Adrenal gland (tissue), 12 donors: ENCODE results near the gene TDRD9. TPM values are rescaled to one million over a fixed set of nuclear protein-coding genes. Genes with fewer than 3 reads are reported as not detected.

ENCODE experiments used
- DNase-seq, 7 donors: peaks; one replicate each; pipeline ENCODE4 v3.0.0-alpha.2; 2019 to 2020
- H3K27ac ChIP-seq, 5 donors: fragments of 200-600 bp; sonication (generic) in 4 of 5; 1 replicate in 3 of 5; 2 replicates in 2 of 5; pipeline versions ENCODE4 v1.5.1 to v1.8.0; 2016 to 2020; ENCODE audit warnings: mild to moderate bottlenecking in 1 of 5
- H3K27me3 ChIP-seq: fragments of 200-600 bp; 2 replicates; pipeline ENCODE4 v1.8.0; 2021
- H3K36me3 ChIP-seq, 2 donors: fragments of 200-600 bp; replicated peaks in 1 of 2; 1 replicate in 1 of 2; 2 replicates in 1 of 2; pipeline versions ENCODE4 v1.5.1 to v1.8.0; 2018 to 2022
- H3K4me1 ChIP-seq, 2 donors: fragments of 200-600 bp; replicated peaks in 1 of 2; 1 replicate in 1 of 2; 2 replicates in 1 of 2; pipeline versions ENCODE4 v1.5.1 to v1.8.0; 2018 to 2021
- H3K4me3 ChIP-seq, 4 donors: fragments of 200-600 bp; sonication (generic) in 3 of 4; one replicate each; pipeline ENCODE4 v1.5.1; 2016 to 2018
- H3K9me3 ChIP-seq, 3 donors: fragments of 200-600 bp; sonication (generic) in 1 of 3; replicated peaks in 1 of 3; 1 replicate in 2 of 3; 2 replicates in 1 of 3; pipeline versions ENCODE4 v1.5.1 to v1.8.0; 2016 to 2021
- CTCF ChIP-seq, 6 experiments: fragments of 450-650 bp in 4 of 6; fragments of 200-600 bp in 2 of 6; sonication (generic) in 1 of 6; IDR thresholded peaks; 1 replicate in 5 of 6; 2 replicates in 1 of 6; pipeline versions ENCODE4 v1.5.1 to v1.8.0; 2016 to 2021; ENCODE audit warnings: antibody characterized with exemption in 6 of 6, mild to moderate bottlenecking in 2 of 6, moderate library complexity in 1 of 6
- POLR2A ChIP-seq, 2 donors: fragments of 450-650 bp; IDR thresholded peaks; one replicate each; pipeline ENCODE4 v1.6.1; 2017; ENCODE audit warnings: antibody characterized with exemption in 2 of 2, mild to moderate bottlenecking in 2 of 2, moderate library complexity in 1 of 2
- WGBS, 4 donors: extraction: QIAGEN DNeasy Blood & Tissue Kit in 2 of 4; methylation state at CpG; one replicate each; pipeline versions ENCODE4 v1.1.5 to v1.1.7; 2013 to 2017; 5-methylcytosine and 5-hydroxymethylcytosine counted together
- intact Hi-C, 2 donors: fragments of 100-400 bp; cut with DNase I; formaldehyde crosslinking; loops; one replicate each; pipeline versions ENCODE4 v1.14.1 to v1.15.0; 2022 to 2023
- polyA plus RNA-seq, 3 donors: library from polyadenylated mRNA; stranded (reverse); fragments of 200-250 nt in 2 of 3; fragments of 350-450 nt in 1 of 3; fragmentation: Illumina TruSeq in 1 of 3; extraction: RNeasy Lipid Tissue Mini Kit (QIAGEN cat#74804) in 1 of 3; gene quantifications; one replicate each; pipeline ENCODE4 v1.2.3, GENCODE V29; 2013 to 2014
- small RNA-seq, 2 donors: library from RNA; depleted of rRNA; stranded (forward); fragments of <200 nt; gene quantifications; one replicate each; pipeline ENCODE3, GENCODE V24; 2016
- total RNA-seq, 9 donors: library from RNA; depleted of rRNA in 4 of 9; stranded (reverse); fragments of >200 nt in 4 of 9; fragments of 120-200 nt in 1 of 9; fragmentation: NEBNext Ultra II Directional in 1 of 9; extraction: Animal tissue kit (Norgen Biotek cat#: 25700) in 1 of 9; gene quantifications; one replicate each; pipeline versions ENCODE4 v1.1.0 to v1.2.4, GENCODE V29; 2013 to 2023
- donor health status: healthy with polysubstance abuse.
- donor health status: Bipolar disorder and iron deficiency.
- donor health status: DM: yes; HTN: yes; CAD: no.
- donor health status: DM: no; HTN: no; CAD: no.
- donor health status: DM: no; HTN: no; CAD: no.
- donor health status: DM: yes; HTN: yes; CAD: no.

TDRD9 gene
- total and polyA plus RNA-seq, 12 donors = 0.06 to 7.8 (median 3.0) TPM

GRCh38 chr14:104101651-104102281, 173.5 kb downstream of the TDRD9 start:
- DNase-seq = no peak
- Histone ChIP-seq H3K4me3 (no peak overlapping the region), H3K36me3 (no peaks in the 10 kb centered on the region), H3K4me1 (no peaks in the 10 kb centered on the region), H3K9me3 (no peaks in the 10 kb centered on the region), H3K27me3 (no peaks in the 10 kb centered on the region), H3K27ac (no peak overlapping the region)
- intact Hi-C loops = no loop called here
- TF ChIP-seq CTCF (IDR thresholded peaks at IDR 0.05) = no peak
- TF ChIP-seq POLR2A (IDR thresholded peaks at IDR 0.05) = no peak
- WGBS, 4 donors = 66 to 76% (median 74%) methylated on average over 7 to 16 of the region's 16 CpGs

Small RNA genes lying within 50 kb of the gene (small RNA-seq; reads per million reads assigned to genes)
- 0.08 to 0.24 reads per million in 2 donors for gene RN7SL634P

Other genes with a start within 250 kb of the TDRD9 start
- gene XRCC3, start 213.0 kb upstream of the TDRD9 start, total RNA-seq = 10 to 100 TPM in 1 of 9 donors, 1 to 10 TPM in 8; 1.3 to 10.2 (median 5.4) TPM
- gene XRCC3, start 213.0 kb upstream of the TDRD9 start, polyA plus RNA-seq = 1 to 10 TPM; 2.8 to 5.1 (median 5.0) TPM
- gene ZFYVE21, start 212.6 kb upstream of the TDRD9 start, total RNA-seq = 10 to 100 TPM; 20.9 to 71.4 (median 49.8) TPM
- gene ZFYVE21, start 212.6 kb upstream of the TDRD9 start, polyA plus RNA-seq = 10 to 100 TPM; 21.9 to 41.4 (median 39.1) TPM
- gene PPP1R13B, start 80.9 kb upstream of the TDRD9 start, total RNA-seq = 10 to 100 TPM in 8 of 9 donors, 1 to 10 TPM in 1; 9.6 to 42.4 (median 24.6) TPM
- 10 to 100 TPM; 14.6 to 24.8 (median 17.0) TPM for gene PPP1R13B, start 80.9 kb upstream of the TDRD9 start, polyA plus RNA-seq
- not detected for gene RD3L, start 14.1 kb downstream of the TDRD9 start, total RNA-seq
- gene RD3L, start 14.1 kb downstream of the TDRD9 start, polyA plus RNA-seq = not detected
- 1 to 10 TPM in 7 of 9 donors, under 1 TPM in 2; 0.17 to 9.1 (median 3.2) TPM for gene ASPG, start 157.2 kb downstream of the TDRD9 start, total RNA-seq
- gene ASPG, start 157.2 kb downstream of the TDRD9 start, polyA plus RNA-seq = 1 to 10 TPM in 2 of 3 donors, under 1 TPM in 1; 0.07 to 7.6 (median 6.0) TPM
- gene KIF26A, start 210.1 kb downstream of the TDRD9 start, total RNA-seq = 10 to 100 TPM in 4 of 9 donors, 1 to 10 TPM in 5; 1.8 to 23.9 (median 7.1) TPM
- 10 to 100 TPM in 1 of 3 donors, 1 to 10 TPM in 1, under 1 TPM in 1; 0.49 to 16.1 (median 2.5) TPM for gene KIF26A, start 210.1 kb downstream of the TDRD9 start, polyA plus RNA-seq